T-helper 22 cell (primary cell): ENCODE results near the gene ZNF280A.

ENCODE experiments used
- DNase-seq: peaks from one replicate; pipeline ENCODE4 v3.0.0-alpha.2; 2020; ENCODE audit warnings: low read depth

ZNF280A gene

GRCh38 chr22:22467112-22467511, 53.0 kb downstream of the ZNF280A start:
- no peak for DNase-seq

GRCh38 chr22:22465782-22466181, 54.3 kb downstream of the ZNF280A start:
- DNase-seq = no peak

GRCh38 chr22:22465094-22465602, 54.9 kb downstream of the ZNF280A start:
- DNase-seq = no peak

DNA sequence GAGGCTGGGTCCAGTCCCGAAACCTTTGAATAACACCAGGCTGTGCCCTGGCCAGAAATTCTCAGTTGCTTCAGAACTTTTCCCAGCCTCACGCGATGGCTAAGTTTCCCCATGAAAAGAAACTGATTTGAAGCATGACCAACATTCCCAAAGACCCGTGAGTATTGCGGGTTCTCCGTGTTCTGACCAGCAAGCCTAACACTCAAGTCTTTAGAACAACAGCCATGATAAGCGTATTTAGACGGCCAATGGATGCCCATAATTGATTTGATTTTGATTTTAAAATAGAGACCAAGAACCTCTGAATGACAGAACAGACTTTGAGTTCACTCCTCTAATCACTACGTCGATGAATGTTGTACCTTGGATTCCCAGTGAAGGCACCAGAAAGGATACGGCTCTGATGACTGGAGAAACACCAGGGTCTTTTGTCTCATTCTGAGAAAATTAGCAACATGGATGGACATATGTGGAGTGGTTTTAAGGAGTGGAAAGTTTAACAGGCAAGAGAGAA, 55.5 kb downstream of the ZNF280A start:
- no peak for DNase-seq

DNA sequence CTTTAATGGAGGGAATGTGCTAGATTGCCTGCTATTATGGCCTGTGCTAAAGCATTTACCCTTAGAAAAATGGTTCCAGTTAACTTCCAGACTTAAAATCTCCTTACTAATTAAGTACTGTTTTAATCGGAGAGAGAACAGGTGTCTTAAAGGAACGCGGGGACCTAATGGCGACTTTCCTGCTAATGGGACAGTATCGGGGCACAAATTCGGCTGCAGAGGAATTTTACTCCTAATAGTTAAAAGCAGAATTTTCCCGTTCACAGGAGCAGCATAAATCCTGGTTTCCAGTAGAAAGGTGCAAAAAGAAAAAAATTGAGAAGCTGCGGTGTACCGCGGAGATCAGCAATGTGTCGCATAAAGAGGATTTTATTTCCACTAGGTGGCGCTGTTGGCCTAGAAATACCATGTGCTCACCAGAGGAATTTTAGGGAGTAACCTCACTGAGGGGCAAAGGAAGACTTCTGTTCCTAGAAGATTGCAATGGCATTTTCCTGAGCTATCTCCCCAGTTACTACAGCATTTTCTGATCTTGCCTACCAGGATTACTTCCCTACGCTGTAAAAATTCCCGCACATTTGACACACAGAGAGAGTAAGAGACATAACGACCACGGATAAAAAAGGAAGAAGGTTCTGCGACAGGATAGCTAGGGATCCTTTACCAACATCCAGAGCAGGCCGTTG, 56.1 kb downstream of the ZNF280A start:
- DNase-seq = peak; percentile 4
